Measurements from ENCODE around the gene NPW. TPM values are rescaled to one million over a fixed set of nuclear protein-coding genes. Genes with fewer than 3 reads are reported as not detected.

NPW gene
- total RNA-seq, 1 donor: not detected

GRCh38 chr16:2036200-2036966 is 16.8 kb downstream of the NPW start:
- Histone ChIP-seq H3K4me2 (ENCODE audit: insufficient read depth, low read length) (peak overlapping the region; percentile 73), H3K4me3 (ENCODE audit: insufficient read depth, low read length) (peak overlapping the region; percentile 44), H3K27me3 (ENCODE audit: insufficient read depth, low read length) (no peaks in the 10 kb centered on the region), H4K20me1 (ENCODE audit: insufficient read depth, low read length) (no peaks in the 10 kb centered on the region), H3K79me2 (ENCODE audit: insufficient read depth, low read length) (peaks cover 19% of the 10 kb centered on the region), H3K36me3 (ENCODE audit: insufficient read depth, low read length) (peaks cover 20% of the 10 kb centered on the region), H2AFZ (ENCODE audit: low read length) (peak overlapping the region; percentile 59), H3K4me1 (ENCODE audit: insufficient read depth, low read length) (peaks cover 53% of the 10 kb centered on the region), H3K9me3 (ENCODE audit: low read depth, low read length) (no peaks in the 10 kb centered on the region), H3K27ac (ENCODE audit: low read depth, low read length) (peak overlapping the region; percentile 86)
- no peak for TF ChIP-seq CTCF (IDR thresholded peaks at IDR 0.05; ENCODE audit: extremely low read depth, low read depth, low read length)
- DNase-seq (ENCODE audit: insufficient read length, low spot score, missing footprints): no peak

- peaks cover 20% of the 10 kb centered on the region for H3K36me3 ChIP-seq (ENCODE audit: insufficient read depth, low read length)
- no peak overlapping the region for H2AFZ ChIP-seq (ENCODE audit: low read length)
- H3K27ac ChIP-seq (ENCODE audit: low read depth, low read length): no peak overlapping the region
- H3K4me1 ChIP-seq (ENCODE audit: insufficient read depth, low read length): peaks cover 53% of the 10 kb centered on the region
- DNase-seq (ENCODE audit: insufficient read length, low spot score, missing footprints): no peak
- H3K9me3 ChIP-seq (ENCODE audit: low read depth, low read length): no peaks in the 10 kb centered on the region
- no peaks in the 10 kb centered on the region for H4K20me1 ChIP-seq (ENCODE audit: insufficient read depth, low read length)
- no peak overlapping the region for H3K4me2 ChIP-seq (ENCODE audit: insufficient read depth, low read length)
- H3K79me2 ChIP-seq (ENCODE audit: insufficient read depth, low read length): peaks cover 19% of the 10 kb centered on the region
- no peak overlapping the region for H3K4me3 ChIP-seq (ENCODE audit: insufficient read depth, low read length)
- H3K27me3 ChIP-seq (ENCODE audit: insufficient read depth, low read length): no peaks in the 10 kb centered on the region
- TF ChIP-seq CTCF (IDR thresholded peaks at IDR 0.05; ENCODE audit: extremely low read depth, low read depth, low read length): no peak
These were observed 17.5 kb downstream of the NPW start for GRCh38 chr16:2037115-2037514.

GRCh38 chr16:2037647-2038381 is 18.2 kb downstream of the NPW start:
- peaks cover 20% of the 10 kb centered on the region for H3K36me3 ChIP-seq (ENCODE audit: insufficient read depth, low read length)
- DNase-seq (ENCODE audit: insufficient read length, low spot score, missing footprints): no peak

More at GRCh38 chr16:2037647-2038381, 18.2 kb downstream of the NPW start:
- Histone ChIP-seq H2AFZ (ENCODE audit: low read length) (no peak overlapping the region), H3K4me1 (ENCODE audit: insufficient read depth, low read length) (peaks cover 50% of the 10 kb centered on the region), H3K27ac (ENCODE audit: low read depth, low read length) (no peak overlapping the region), H3K79me2 (ENCODE audit: insufficient read depth, low read length) (peaks cover 19% of the 10 kb centered on the region), H3K27me3 (ENCODE audit: insufficient read depth, low read length) (no peaks in the 10 kb centered on the region), H3K9me3 (ENCODE audit: low read depth, low read length) (no peaks in the 10 kb centered on the region), H4K20me1 (ENCODE audit: insufficient read depth, low read length) (no peaks in the 10 kb centered on the region), H3K4me2 (ENCODE audit: insufficient read depth, low read length) (no peak overlapping the region), H3K4me3 (ENCODE audit: insufficient read depth, low read length) (no peak overlapping the region)
- TF ChIP-seq CTCF (IDR thresholded peaks at IDR 0.05; ENCODE audit: extremely low read depth, low read depth, low read length): no peak
